Stimulated activated CD8-positive, alpha-beta memory T cell treated with anti-CD3 and anti-CD28 coated beads, Interleukin-4, amount 100 ng/mL, for 24 hours (primary cell): ENCODE measurements around the gene WDR64.

Source experiments
- DNase-seq: peaks from one replicate; pipeline ENCODE4 v3.0.0-alpha.2; 2020; ENCODE audit warnings: low read depth

The WDR64 gene

GRCh38 chr1:241631674-241632073 is 20.4 kb upstream of the WDR64 start:
- no peak for DNase-seq

- no peak for DNase-seq
Measured at GRCh38 chr1:241632987-241633386, 19.1 kb upstream of the WDR64 start.

GRCh38 chr1:241635556-241636152 is 16.4 kb upstream of the WDR64 start:
- DNase-seq, result no peak

GRCh38 chr1:241636291-241636690 is 15.8 kb upstream of the WDR64 start:
- no peak for DNase-seq

GRCh38 chr1:241637046-241637590 is 15.0 kb upstream of the WDR64 start:
- no peak for DNase-seq

GRCh38 chr1:241637604-241638003 is 14.5 kb upstream of the WDR64 start:
- no peak for DNase-seq

GRCh38 chr1:241638099-241638682 is 13.9 kb upstream of the WDR64 start:
- no peak for DNase-seq

- no peak for DNase-seq
Measured at GRCh38 chr1:241638909-241639622, 13.0 kb upstream of the WDR64 start.

- DNase-seq, result peak; percentile 9
Measured at GRCh38 chr1:241639623-241640148, 12.4 kb upstream of the WDR64 start.

- DNase-seq, result peak; percentile 93
Measured at GRCh38 chr1:241640149-241640866, 11.8 kb upstream of the WDR64 start, which contains the start of the genes CHML and OPN3. TSS of gene CHML (minus strand) at chr1:241640369. CDS start at chr1:241635766, 4,603 bp downstream. TSS of gene OPN3 (minus strand) at chr1:241640369. CDS start at chr1:241640254, 115 bp downstream.

GRCh38 chr1:241640867-241641622 is 11.0 kb upstream of the WDR64 start:
- no peak for DNase-seq

GRCh38 chr1:241641773-241642592 is 10.1 kb upstream of the WDR64 start:
- no peak for DNase-seq

- no peak for DNase-seq
Measured at GRCh38 chr1:241642593-241642944, 9.5 kb upstream of the WDR64 start.

- DNase-seq, result no peak
Measured at GRCh38 chr1:241644259-241644658, 7.8 kb upstream of the WDR64 start.

GRCh38 chr1:241645199-241645598 is 6.9 kb upstream of the WDR64 start:
- DNase-seq, result no peak

GRCh38 chr1:241646201-241646600 is 5.9 kb upstream of the WDR64 start:
- DNase-seq, result no peak

GRCh38 chr1:241647658-241648057 is 4.4 kb upstream of the WDR64 start:
- no peak for DNase-seq

- no peak for DNase-seq
Measured at GRCh38 chr1:241648159-241648558, 3.9 kb upstream of the WDR64 start.

- DNase-seq, result no peak
Measured at GRCh38 chr1:241654019-241654418, 1.9 kb downstream of the WDR64 start.

- DNase-seq, result no peak
Measured at GRCh38 chr1:241654641-241655040, 2.6 kb downstream of the WDR64 start.
